ENCODE measurements around the gene TMEM170B.

- TF ChIP-seq EZH2 (IDR thresholded peaks at IDR 0.05; ENCODE audit: borderline replicate concordance, low read length) (no peak), CTCF (IDR thresholded peaks at IDR 0.05; ENCODE audit: low read length) (no peak)
Observed at GRCh38 chr6:11604836-11605506, 67.4 kb downstream of the TMEM170B start.

Data from OCI-LY1 (cell line).